IPS-NIHi7 (cell line): ENCODE results near the gene CD248.
A peak's percentile ranks its signal among the peaks of the same experiment; 100 is the strongest.

Source experiments
- DNase-seq: peaks from one replicate; pipeline ENCODE4 v3.0.0; 2012; ENCODE audit warnings: mixed read lengths; ENCODE audit errors: extremely low spot score

Gene CD248

DNA sequence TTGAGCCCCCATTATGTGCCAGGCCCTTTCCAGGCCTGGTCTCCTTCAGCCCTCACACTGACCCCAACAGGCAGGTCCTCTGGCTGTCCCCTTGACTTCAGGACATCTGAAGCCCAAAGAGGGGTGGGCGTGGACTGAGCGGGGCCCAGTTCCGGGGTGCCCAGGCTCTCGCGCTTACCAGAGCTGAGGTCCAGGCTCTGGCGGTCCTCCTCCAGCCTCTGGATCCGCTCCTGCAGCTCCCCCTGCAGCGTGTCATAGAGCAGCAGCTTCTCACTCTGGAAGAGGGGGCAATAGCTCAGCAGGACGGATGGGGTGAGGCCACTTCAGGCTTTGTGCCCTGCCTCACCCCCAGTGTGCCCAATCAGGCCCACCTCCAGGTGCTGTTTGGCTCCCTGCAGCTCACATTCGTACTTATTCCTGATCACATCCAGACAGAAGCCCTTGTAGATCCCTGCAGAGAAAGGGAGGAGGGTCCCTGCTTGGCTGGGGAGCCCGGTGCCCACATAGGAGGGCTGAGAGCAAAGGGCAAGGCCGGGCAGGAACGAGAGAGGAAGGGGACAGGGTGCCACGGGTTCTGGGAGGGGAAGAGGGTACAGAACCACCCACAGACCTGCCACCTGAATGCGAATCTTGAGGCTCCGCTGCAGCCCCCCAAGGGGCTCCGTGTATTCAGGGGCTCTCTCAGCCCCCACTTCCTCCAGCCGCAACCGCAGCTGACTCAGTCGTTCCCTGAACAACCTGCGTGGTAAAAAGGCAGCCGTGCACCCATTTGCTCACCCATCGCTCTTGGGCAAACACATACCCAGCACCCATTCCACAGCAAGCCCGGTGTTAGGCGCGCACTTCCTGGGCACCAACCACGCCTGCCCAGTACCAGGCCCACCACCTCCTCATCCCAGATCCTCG lies 24.0 kb upstream of the CD248 start:
- DNase-seq, result no peak

DNA sequence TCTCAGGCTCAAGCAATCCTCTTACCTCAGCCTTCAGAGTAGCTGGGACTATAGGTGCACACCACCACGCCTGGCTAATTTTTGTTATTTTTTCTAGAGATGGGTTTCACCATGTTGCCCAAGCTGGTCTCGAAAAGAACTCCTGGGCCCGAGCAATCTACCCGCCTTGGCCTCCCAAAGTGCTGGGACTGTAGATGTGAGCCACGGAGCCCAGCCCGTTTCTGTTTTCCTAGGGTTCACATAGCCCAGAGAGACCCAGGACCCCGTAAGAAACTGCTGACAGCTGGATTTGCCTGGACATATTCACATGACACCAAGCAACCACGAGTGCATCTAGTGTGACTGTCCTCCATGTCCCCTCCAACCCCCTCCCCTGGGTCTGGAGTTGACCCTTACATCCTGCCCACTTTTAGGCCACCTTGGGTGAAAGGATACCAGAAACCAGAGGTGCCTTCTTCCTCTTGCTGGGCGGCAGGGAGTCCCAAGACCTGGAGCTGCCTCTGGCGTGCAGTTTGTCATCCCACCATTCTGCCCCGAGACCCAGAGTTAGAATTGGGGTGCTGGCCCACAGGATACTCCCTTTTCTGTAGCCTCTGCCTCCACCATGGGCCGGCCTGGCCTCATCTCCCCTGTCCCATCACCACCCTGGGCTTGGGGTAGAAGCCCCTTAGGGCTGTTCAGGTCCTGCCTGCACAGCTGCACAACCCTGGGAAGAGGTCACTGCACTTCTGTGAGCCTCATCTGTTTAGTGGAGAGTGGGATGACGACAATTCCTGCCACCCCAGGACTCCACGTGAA lies 23.0 kb upstream of the CD248 start:
- DNase-seq, result no peak

DNA sequence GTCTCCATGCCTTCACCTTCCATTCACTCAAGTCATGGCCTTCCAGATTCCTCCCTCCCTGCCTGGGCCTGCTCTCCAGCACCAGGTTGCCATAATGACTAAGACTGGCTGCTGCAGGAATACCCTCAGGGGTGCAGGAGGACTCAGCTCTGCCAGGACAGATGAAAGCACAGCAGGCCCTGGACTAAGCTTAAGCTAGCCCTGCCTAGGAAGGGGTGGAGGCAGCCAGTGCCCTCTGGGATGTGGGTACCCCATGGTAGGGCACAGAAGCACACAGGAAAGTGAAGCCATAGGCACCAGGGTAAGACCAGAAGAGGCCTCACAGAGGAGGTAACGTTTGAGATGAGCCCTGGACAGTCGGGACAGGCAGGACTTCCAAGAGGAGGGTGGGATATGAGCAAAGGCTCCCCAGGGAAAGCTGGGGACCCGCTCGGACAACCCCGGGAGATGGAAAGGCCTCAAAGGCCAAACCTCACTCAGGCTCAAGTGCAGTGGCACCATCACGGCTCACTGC lies 22.4 kb upstream of the CD248 start:
- no peak for DNase-seq

DNA sequence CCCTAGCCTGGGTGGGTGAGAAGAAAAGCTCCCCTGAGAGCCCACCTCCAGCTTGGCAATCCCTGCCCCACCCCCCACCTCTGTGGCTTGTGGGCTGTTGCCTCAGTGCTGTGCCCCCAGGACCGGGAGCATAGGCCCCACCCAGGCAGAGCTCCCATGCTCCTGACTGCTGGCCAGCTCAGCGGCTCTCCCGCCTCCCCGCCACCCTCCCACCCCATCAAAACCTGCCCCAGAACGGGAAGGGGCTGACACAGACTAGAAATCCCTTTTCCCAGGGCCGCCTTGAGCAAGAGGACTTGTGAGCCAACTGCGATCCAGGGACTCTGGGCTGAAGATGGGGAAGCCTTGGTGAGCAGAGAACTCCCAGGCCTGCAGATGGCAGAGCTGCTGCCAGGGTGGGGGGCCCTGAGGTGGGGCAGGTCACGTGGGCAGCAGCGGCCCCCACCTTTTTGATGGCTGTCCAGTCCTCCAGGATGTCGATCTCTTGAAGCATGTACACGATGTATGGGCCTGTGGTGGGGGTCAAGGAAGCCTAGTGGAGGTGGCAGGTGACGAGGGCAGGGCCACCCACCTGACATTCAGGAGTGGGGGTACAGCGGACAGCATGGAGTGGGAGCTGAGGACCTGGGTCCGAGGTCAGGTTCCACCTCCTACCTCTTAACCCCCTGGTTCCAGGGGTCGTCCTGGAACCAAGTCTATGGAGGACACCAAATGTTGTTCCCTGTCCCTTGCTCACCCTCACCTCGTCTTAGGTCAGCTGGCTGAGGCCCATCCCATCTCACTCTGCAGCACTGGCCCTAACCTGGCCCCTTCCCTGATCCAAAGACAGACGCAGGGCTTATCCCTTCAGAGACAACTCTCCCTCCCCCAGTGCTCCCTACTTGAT lies 21.7 kb upstream of the CD248 start:
- DNase-seq, result no peak

DNA sequence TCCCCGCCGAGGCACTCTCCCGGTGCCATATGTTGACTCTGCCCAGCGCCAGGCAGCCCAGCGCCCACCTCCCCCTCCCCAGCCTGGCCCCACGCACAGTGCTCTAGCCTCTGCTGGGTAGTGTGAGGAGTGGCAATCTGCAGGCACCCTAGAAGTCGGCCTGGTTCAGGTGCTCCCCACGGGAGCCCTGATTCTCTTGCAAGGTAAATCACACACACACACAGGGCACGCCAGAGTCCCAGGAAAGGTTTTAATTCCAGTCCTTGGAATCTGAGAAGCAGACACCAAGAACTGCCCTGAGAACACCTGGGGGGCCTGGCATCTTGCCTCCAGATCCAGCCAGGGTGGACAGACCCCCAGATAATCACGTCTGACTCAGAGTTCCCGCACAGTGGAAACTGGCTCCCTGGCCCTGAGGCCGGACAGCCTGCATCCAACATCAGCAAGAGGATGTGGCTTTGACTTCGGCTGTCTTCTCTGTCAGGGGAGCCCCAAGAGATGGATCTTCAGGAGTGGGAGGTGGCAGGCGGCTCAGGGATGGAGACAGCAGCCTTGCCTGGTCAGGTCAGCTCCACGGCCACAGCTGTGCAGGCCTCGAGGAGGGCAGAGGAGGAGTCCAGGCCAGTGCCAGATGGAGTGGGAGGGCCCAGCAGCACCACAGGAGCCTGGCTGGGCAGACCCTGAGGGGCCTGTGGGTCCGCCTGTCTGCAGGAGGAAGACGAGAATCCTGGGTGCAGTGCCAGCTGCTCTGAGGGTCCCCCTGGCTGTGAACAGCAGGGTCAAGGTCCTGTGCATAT lies 20.5 kb upstream of the CD248 start:
- no peak for DNase-seq

DNA sequence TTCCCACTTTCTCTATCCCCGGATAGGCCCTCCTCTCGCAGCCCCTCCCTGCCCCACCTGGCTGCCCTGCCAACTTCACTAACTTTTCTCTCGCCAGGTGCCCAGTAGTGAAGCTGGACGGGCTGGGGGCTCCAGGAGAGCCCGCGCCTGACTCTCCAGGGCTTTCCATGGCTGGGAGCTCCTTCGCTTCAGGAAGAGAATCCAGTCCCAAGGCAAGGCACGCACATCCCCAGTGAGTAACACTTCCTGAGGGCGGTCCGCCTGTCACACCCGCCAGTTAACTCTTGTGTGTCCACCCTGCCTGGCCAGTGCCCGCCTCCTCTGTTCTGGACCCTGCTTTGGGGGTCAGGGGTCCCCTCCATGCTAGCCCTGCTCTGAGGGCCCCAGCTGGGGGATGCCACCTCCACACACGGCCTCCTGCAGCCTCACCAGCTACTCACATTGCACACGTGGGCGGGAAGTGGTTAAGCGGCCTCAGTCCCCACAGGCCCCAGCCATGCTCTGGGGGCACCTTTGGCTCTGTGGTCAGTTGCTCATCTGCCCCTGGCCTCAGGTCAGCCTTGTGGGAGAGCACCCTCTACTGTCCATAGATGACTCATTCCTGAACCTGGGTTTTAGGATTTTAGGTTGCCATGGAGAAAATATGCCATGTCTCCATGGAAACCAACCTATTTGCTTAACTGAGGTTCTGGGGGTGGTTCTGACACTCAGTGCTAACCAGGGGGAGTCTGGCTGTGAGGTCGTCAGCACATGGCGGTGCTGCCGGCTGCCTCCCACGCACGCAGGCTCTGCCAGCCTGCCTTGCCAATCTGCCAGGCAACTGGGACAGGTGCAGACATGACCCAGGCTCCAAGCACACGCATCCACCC lies 19.6 kb upstream of the CD248 start, which contains the start of gene RIN1:
RIN1 (minus strand) TSS at position 201 of the 869 bp plus-strand sequence; CDS start at position 169, 32 bp downstream.
- peak; percentile 84 for DNase-seq

DNA sequence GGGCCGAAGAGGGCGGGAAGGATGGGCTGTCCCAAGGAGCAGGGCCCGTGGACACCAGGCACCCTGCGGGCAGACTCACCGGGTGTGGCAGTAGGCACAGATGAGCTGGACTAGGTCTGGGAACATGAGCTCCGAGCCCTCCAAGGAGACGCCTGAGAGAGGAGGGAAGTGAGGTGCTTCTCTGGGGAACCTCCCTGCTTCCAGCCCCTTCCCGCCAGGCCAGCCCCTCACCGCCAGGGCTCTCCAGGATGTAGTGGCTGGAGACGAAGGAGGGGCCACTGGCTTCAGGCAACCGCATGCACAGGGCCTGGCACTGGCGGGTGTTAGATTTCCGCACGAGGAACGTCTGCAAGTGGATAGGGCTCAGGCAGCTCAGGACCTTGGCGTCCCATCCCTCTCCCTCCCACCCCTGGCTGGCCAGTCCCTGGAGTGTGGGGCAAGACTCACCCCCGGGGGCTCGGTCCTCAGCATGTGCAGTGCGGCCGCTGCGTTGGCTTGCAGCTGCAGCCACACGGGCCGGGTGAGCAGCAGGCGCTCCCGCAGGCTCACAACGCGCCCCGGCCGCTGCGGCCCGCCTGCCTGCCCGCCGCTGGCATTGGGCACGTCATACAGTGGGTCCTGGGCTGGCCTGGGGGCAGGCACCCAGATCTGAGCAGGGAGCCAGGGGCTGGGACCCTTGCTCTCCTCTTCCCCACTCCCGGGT lies 18.8 kb upstream of the CD248 start:
- DNase-seq, result peak; percentile 64

DNA sequence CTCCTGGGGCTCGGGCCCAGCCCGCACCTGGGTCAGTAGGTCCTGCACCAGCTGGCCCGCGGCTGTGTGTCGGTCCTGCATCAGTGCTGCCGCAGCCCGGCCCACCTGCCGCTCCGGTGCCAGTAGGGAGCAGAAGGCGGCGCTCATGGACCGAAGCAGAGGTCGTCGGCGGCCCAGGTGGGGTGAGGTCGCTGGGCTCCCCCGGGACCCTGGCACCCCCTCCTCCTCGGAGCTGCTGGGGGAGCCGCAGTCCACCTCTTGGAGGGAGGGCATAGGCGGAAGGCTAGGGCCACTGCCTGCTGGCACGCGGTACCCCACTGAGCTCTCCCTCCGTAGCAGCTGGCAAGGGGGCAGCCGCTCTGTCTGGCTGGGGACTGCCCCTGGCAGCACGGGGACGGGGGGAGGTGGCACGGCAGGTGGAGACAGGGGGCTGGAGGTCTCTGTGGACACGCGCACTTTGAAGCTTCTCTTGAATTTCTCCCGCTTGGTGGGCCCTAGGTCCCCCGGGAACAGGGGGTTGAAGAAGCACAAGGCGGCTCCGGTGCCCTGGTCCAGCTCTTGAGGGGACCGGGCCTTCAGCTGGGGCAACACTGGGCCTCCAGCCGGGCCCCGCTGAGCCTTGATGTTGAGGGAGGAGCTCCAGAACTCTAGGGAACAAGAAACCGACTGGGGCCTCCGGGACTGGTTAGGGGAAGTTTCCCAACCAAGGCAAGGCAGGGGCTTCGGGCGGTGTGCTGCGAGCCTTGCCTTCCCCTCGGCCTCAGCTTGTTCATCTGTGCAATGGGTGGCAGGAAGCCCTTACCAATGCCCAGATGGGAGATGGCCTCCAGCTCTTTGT lies 18.0 kb upstream of the CD248 start:
- DNase-seq, result no peak

DNA sequence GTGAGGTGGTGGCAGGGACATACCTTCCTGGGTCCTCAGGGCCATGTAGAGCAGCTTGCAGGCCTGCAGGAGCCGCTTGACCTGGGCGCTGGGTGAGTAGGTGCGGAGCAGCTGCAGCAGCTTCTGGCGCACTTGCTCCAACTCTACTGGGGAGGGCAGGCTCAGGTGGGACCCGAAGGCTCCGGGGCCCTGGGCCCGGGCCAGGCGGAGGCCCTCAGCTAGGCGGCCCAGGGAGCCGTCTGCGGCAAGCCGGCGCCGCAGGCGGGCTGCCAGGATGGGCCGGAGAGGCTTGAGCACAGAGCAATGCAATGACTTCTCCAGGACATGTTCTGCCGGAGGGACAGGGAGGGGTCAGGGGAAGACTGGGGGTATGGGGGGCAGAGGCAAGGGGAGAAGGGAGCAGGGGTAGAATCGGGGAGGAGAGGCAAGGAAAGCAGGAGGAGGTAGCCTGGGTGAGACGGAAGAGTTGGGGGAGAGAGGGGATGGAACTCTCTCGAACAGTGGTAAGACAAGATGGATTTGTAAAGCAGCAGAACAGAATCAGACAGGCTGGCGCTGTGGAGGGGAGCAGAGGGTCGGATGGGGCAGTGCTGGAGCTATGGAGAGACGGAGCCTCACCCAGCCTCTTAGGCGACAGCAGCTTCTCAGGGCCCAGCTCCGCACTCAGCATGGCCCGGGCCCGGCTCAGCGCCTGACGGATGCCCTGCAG lies 17.2 kb upstream of the CD248 start:
- no peak for DNase-seq

DNA sequence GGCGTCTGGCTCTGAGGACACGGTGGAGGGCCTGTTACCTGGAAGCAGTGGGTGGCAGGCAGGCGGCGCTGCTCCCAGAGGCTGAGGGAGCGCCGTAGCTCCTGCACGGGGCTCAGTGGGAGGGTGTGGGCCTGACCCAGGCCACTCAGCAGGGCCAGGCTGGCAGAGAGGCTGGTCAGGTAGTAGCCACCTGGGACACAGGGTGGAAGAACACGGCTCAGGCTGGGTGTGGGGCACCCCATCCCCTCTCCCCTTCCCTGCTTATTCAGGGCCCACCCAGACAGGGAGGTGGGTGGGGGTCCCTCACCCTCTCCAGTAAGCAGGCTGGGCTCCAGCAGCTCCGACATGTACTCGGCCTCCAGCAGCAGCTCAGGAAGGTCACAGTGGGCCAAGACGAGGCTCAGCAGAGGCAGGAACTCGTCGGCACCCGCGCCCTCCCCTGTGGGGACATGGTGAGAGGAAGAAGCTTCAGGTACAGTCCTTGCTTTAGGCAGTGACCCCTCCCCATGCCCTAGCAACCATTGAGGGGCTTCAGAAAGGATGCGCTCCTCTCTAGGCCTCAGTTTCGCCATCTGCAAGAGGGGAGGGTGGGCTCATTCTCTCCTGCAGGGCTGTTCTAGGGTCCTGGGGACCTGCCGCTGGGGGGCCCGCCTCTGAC lies 16.5 kb upstream of the CD248 start:
- DNase-seq, result no peak

DNA sequence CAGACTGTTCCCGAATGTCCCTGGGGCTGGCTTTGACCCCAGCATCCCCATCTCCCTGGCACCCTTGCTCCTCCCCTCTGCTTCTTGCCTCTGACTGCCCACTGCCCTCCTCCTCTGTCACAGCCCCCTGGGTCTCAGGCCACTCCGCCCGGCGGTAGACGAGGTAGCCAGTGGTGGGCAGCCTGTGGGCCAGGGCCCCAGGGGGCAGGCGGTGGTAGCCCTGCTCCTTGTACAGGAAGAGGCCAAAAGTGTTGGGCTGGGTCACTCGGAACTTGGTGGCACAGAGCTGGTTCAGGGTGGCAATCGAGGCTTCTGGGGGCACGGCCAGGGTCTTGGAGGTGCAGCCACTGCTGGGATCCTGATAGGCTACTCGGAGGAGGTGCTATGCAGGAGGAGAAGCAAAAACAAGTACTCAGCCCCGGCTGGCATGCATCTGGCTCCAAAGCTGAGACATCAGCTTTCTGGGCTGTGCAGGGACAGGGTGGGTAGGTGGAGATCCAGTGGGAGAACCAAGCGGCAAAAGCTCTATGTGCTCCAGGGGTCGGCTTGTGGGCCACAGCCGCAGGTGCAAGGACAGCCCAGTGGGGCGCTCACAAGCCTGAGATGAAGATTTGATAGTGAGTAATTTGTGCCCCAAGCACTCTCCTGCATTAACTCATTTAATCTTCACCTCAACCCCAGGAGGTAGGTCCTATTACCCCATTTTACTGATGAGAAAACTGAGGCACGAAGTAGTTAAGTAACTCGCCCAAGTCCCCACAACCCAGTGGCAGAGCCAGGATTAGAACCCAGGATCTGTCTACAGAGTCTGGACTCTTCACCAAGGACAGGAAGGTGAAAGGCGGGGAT lies 15.8 kb upstream of the CD248 start:
- DNase-seq, result no peak

DNA sequence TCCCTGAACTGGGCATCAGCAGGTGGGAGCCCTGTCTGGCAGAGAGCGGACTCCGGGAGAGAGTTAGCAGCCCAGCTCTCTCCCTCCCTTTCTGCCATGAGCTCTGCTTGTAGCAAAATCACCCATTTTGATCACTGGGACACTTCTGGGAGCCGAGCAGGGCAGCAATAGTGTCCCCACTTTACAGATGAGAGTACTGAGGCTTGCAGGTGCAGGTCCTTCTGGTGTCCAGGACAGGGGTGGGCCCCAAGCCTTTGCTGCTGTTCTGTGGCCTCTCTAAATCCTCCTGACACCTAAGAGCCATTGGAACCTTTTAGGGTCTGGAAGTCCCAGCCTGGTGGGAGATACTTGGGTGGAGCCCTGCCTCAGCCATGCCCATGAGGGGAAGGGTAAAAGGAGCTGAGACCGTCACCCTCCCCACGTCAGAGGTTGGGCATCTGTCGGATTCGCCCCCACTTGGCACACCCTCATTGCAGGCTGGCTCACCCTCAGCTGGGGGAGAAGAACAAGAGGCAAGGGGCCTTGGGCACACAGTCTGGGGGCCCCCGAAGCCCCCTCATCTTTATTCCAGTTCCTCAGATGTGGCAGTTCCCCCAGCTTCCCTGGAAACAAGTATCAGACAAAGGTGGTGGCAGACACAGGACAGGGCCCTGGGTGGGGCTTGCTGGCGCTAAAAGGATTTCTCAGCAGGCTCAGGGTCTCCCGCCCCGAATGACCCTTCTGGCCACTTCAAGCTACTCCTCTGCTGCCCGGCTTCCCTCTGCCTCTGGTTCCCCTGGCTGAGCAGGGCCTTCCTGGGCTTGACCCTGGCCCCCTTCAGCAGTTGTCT lies 14.9 kb upstream of the CD248 start:
- no peak for DNase-seq

DNA sequence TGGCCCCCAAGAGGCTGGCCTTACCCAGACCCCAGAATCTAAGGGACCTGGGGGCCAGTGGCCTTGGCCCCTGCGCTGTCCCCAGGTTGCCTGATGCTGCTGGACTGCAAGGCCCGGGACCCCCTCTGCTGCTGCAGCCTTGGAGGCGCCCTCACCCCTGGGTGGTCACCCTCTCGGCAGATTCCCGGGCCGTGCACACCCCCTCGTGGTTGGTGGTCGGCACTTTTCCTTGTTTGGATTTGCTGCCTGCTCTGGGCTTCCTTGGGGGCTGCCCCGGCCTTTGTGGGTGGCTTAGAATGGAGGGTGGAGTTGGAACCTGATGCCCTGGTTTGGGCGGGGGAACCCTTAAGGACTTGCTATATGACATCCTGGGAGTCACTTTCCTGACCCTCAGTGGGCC lies 14.1 kb upstream of the CD248 start:
- no peak for DNase-seq

DNA sequence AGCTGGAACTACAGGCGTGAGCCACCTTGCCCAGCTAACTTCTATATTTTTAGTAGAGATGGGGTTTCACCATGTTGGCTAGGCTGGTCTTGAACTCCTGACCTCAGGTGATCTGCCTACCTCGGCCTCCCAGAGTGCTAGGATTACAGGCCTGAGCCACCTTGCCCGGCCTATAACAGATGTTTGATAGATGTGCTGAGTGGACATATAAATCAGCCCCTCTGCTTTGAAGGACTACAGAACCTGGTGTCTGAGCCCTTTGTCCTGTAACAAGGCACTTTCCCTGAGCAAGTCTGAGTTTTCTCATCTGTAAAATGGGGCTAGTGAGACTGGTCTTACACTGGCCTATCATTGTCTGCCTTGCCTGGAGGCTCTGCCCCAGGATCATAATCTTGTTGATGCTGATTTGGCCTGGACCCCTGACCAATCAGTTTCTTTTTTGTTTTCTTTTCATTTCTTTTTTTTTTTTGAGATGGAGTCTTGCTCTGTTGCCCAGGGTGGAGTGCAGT lies 12.4 kb upstream of the CD248 start:
- DNase-seq, result no peak
